Activated CD4-positive, alpha-beta T cell treated with anti-CD3 and anti-CD28 coated beads, Interleukin-2, amount 50 U/mL, for 1 hour (primary cell): ENCODE data around the gene ACACB.

Experiments used
- DNase-seq: peaks from one replicate; pipeline ENCODE4 v3.0.0-alpha.2; 2020

The ACACB gene

DNA sequence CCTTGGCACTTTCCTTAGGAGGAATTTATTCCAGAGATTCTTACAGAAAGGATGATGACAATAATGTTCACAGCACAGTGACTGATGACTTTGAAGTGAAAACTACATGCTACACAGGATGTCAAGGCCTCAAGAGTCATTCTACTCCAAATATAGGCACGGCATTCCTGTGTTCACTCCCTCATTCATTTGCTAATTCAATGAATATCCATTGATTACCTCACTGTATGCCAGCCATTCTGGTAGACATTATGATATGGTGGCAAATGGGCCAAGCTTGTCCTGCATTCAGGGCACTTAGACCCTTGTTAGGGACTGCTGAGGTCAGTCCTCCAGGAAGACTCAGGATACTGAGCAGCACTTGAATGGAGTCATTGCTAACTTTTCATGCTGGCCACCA is 144.7 kb downstream of the ACACB start:
- no peak for DNase-seq

DNA sequence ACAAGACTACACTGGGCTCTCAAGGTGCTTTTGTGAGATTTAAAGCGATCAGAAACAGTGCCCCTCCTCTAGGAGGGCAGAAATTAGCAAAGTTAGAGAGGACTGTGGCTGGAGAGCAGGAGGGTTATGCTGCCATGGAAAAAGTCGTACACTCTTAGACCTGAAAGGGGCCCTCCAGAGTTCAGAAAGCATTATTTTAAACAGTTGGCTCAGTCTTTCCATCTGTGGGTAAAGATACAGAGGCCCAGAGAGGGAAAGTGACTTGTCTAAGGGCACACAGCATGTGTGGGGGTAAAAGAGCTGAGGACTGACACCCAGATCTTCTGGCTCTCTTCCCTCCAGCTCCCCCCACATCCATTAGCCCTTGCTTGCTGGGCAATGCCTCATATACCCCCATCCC is 145.6 kb downstream of the ACACB start:
- no peak for DNase-seq

DNA sequence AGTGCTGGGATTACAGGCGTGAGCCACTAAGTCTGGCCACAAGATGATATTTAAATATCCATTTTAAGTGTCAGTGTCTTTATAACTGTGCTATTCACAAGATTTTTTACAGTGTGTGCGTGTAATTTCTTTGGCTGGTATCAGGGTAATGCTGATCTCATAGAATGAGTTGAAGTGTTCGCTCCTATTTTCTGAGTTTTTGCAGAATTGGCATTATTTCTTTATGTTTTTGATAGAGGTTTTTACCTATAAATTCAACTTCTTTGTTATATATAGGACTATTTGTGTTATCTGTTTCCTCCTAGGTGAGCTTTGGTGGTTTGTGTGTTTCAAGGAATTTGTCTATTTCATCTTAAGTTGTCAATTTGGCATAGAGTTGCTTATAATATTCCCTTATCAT is 147.1 kb downstream of the ACACB start:
- DNase-seq = no peak

DNA sequence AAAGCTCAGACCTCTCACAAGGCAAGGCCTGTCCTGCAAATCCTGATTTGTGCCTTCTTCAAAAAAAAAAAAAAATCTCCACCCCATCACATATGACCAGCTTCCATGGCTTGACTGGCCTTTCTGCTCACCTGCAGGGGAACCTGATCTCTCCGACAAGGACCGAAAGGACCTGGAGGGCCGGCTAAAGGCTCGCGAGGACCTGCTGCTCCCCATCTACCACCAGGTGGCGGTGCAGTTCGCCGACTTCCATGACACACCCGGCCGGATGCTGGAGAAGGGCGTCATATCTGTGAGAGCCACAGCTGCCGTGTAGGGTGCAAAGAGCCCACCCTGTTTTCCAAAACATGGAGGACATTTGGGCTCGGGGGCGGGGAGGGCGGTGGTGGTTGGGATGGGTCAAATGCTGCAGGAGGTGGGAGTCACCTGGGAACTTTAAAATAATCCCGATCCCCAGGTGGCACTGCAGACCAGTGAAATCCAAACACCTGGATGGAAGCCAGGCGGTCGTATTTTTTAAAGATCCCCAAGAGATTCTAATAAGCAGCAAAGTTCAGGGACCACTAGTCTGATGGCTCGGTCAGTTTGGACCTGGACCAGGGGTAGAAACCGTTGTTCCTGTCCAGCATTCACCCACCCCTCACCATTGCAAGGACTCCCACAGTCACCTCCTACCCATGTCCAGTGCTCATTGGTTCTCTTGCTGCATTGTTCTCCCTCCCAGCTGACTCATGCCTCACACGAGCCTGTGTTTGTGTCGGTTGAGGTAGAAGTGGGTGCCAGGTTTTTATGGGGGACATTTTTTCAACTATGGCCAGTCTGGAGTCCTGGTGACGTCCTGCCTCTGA is 147.9 kb downstream of the ACACB start:
- DNase-seq = peak; percentile 19

DNA sequence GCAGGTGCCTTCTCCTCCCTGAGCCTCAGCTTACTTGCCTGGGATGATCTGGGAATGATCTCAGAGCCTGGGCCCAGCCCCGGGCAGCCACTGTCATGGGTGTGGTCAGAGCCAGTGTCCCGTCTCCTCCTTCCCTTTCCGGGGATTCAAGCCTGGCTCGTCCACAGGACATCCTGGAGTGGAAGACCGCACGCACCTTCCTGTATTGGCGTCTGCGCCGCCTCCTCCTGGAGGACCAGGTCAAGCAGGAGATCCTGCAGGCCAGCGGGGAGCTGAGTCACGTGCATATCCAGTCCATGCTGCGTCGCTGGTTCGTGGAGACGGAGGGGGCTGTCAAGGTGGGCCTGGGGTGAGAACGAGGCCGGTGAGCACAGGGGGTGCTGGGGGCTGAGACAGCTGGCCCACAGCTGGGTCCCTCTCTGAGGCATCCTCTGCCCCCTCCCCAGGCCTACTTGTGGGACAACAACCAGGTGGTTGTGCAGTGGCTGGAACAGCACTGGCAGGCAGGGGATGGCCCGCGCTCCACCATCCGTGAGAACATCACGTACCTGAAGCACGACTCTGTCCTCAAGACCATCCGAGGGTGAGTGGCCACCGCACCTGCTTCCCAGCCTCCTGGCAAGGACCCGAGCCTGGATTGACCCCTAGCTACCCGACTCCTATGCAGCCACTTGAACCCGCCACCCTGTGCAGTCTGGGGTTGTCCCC is 148.7 kb downstream of the ACACB start:
- no peak for DNase-seq

DNA sequence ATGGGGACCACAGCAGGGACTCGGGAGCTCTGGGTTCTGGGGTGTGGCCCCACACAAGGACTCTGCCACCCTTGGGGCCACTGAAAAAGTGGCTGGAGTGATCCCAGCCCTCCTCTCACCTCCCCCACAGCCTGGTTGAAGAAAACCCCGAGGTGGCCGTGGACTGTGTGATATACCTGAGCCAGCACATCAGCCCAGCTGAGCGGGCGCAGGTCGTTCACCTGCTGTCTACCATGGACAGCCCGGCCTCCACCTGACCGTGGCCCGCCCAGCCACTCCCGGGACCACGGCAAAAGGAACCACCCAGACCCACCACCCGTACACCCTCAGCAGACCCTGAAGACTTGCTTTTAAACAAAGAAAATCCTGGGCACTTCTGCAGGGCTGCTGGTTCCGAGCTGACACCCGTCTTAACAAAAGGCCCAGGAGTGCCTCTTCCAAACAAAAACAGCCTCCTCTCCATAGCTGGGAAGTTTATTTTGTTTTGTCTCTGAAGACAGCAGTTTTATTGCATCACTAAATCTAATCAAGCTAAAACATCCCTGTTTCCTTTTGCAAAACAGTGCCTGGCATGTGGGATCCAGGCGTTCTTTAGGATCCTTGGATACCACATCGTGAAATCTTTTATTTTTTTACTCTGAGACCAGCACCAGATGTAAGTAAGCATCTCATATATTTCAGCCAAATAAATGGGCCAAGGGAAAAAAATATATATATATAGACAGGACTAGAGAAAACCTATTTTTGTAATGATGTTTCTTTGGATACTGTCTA is 149.9 kb downstream of the ACACB start:
- no peak for DNase-seq

DNA sequence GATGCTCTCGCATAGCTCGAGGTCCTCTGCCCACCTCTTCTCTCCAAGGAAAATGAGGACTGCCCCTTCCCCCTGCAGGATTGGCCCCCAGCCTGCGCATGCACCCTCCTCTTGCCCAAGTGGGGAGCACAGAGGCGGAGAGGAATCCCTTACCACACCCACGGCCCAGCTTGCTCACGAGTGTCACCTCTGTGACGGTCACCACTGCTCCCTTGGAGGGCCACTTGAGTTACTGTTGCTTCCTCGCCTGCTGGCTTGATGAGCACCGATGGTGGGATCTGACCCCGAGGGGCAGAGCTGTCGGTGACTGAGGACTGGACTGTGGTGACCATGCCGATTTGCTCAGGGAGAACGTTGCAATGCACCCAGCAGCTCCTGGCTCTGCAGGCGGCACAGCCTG is 151.0 kb downstream of the ACACB start:
- no peak for DNase-seq

DNA sequence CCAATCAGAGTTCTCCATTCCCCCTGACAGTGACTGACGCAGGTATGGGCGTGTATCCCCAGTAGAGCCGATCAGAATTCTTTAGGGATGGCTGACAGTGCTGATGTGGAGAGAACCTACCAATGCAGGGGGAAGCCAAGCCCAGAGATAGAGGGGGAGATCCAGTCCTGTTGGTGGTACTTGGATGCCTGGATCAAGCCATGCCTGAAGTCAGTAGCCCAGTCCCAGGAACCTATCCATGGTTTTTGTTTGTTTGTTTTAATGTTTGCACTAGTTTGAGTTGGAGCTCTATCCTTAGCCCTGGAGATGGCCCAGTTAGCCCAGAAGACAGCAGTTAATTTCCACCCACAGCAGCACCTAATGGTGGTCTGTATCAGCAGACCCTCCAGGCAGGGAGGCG is 152.5 kb downstream of the ACACB start:
- no peak for DNase-seq

DNA sequence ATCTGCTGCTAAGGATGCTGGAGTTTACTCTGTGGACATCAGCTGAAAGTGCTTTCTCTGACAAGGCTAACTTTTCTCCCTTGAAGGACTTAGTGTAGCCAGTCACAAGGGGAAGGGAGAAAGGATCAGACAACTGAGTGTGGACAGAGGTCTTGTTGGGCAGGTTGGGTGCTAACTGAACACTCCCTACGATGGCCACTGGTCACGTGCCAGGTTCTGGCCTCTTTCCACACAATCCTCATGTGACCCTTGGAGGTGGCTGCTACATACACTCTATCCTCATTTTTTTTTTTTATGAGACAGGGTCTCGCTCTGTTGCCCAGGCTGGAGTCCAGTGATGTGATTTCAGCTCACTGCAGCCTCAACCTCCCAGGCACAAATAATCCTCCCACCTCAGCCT is 153.0 kb downstream of the ACACB start:
- DNase-seq = no peak

DNA sequence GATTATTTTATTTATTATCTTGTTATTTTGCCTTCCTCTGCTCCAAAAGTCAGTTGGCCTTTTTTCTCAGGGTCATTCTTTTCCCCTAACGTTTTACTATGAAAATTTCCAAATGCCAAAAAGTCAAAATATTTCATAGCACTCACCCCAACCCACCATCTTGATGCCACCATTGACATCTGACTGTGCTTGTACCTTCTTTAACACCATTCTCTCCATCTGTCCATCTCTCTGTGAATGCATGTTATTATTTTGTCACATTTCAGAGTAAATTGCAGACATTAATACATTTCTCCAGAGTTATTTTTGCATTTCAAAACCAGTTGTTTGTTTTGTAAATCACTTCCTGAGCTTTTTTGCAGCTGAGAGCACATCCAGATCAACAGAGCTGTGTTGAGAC is 154.1 kb downstream of the ACACB start:
- no peak for DNase-seq

DNA sequence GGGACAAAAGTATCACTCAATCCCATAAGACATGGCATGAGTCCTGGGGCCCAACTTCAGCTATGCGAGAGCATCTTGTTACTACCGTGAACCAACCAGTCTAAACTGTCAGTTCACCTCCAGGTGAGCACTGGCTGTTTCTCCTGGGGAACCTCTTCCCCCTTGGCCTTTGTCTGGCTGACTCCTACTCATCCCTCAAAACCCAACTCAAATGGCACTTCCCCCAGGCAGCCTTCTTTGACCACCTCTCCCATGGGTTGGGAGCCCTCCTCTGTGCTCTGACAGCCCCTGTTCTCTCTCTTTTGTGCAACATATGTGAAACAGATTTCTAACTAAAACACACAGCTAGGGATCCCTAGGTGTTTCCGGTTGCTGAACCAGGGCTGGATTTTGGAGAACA is 155.0 kb downstream of the ACACB start:
- no peak for DNase-seq

DNA sequence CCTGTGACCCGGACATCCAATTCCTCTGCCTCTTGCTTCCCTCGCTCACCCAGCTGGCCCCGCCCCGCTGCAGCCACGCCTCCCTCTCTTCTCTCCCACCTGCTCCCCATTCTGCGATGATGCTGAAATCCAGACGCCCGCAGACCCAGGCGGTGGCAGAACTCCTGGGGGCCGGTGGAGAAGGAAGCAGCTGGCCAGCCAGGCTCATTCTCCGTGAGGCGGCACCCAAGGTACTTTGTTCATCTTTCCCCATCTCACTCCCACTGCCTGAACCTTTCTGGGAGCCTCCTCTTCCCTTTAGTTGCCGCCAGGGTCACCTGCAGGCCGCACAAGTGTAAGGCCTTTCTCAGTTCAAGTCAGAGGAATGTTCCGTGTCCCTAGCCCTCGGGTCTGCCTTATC is 157.0 kb downstream of the ACACB start:
- DNase-seq = no peak

DNA sequence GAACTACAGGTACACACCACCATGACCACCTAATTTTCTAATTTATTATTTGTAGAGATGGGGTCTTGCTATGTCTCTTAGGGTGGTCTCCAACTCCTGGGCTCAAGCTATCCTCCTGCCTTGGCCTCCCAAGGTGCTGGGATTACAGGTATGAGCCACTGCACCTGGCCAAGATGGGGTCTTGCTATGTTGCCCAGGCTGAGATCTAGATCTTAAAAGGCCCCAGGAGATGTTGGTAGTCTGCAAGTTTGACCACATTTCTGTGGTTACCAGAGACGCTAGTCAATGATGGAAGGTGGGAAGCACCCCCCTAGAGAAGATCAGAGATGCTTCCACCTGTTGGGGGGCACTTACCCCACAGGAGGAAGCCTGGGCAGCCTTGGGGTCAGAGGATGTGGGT is 158.0 kb downstream of the ACACB start:
- DNase-seq = no peak

DNA sequence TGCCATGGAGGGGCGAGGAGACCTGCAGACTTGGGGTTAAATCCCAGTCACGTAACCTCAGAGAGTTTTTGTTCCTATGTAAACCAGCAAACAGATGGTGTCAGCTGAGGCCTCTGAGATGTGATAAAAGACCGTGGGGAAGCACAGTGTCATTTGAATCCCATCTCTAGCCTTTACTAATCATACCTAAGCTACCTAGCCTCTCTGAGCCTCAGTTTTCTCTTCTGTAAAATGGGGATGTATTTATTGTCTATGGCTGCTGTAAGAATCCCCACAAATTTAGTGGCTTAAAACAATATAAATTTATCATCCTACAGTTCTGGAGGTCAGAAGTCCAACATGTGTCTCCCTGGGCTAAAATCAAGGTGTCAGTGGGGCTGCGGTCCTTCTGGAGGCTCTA is 158.8 kb downstream of the ACACB start:
- no peak for DNase-seq

DNA sequence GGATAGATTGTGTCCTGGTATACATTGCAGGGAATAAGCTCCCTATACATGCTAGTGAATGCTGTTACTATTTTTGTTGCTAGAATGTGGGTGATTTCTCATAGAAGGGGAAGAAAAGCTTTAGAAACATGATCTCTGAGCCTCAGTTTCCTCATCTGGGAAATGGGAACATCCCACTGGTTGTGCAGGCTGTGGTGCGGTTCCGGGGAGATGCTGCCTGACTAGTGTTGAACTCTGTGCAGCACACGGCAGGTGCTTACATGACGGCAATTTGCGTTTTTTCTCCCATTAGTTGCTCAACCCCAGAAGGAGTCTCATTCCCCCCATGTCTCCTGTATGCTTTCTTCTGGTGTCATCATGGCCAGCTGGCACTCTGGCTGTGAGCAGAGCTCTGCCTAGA is 159.8 kb downstream of the ACACB start:
- no peak for DNase-seq

DNA sequence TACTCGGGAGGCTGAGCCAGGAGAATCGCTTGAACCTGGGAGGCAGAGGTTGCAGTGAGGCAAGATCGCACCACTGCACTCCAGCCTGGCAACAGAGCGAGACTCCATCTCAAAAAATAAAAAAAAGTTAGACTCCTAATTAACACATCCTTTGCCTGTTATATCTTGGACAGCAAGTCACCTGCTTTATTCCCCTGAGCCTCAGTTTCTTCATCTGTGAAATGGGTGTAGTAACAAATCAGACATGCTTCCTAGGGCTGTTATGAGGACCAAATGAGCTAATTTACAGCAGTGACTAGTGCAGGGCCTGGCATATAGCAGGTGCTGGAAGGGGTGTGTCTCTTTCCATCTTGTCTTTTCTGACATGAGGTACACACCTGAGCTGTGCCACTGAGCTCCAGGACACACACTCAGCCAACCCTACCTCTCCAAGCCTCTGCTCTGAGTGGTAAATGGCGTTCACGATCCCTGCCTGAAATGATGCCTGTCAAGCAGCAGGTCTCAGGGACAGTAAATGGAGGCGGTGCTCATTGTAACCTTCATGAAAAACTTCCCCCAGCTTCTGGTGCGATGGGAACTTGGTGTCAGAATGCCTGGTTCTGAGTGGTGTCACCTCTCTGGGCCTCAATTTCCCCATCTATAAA is 161.0 kb downstream of the ACACB start:
- no peak for DNase-seq

DNA sequence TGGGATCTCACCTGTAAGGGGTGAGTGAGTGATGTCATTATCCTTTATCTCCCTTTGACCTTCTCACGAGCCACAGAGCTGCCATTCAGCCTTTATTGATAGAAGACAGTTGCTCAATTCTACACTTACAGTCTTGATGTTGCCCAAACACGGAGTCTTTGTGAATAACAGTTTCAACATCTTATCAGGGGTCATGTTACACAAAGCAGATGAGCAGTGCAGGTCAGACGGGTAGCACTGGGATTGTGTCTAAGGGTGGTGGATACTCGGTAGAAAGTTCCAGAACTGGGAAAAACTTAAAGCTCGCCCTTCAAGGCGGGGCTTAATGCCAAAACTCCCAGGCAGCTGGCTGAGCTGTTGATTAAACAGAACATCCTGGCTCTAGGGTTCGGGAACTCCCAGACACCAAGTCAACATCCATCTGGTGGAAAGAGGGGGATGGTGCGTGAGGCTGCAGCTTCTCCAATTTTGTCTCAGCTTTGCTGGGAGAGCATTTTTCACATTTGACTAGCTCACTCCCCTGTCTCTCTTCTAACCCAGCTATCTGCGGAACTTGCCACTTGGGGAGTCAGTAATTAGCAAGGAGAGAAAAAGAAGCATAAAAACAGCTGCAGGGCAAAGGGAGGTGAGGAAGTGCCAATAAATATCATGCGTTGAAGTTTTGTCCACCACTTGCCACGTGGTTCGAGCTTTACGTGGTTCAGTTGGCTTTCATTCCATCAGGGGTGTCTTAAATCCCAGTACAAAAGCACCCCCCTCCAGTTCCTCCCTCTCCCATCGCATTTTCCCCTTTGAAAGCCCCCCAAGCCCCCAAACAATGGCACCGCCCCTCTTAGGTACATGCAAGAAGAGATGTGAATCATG is 161.7 kb downstream of the ACACB start:
- DNase-seq = no peak

DNA sequence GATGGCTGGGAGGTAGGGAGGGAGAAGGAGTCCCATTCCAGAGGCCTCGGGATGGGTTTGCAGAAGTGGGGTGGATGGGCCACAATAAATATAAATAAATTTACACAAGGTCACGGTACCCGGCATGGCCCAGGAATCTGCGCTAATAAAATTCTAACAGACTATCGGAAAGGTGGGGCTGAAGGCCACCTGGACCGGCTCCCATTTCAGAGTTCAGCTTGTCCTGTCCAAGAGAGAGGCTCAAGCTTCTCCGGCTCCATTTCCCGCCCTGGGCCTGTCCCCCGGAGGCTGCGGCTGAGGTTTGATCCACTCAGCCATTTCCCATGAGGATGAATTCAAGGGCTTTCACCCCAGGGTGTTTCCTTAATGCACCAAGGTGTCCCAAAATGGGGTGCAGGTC is 162.5 kb downstream of the ACACB start:
- DNase-seq = no peak

DNA sequence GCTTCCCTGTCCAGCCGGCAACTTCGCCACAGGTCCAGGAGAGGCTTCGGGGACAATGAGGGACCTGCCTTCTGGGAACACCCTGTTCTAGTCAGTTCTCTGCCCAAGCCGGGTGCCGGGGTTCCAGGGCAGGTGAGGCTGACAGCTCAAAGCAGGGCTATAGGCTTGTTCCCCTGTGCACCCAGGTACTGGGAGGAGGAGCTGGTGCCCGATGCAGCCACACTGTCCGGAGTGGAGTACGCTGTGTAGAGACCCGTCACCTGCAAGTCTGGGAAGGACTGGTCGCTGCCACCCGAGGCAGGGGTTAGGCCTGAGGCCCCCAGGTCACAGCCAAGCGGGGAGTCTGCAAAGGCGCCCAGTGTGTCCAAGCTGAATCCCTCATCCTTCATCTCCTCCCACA is 163.1 kb downstream of the ACACB start:
- no peak for DNase-seq

DNA sequence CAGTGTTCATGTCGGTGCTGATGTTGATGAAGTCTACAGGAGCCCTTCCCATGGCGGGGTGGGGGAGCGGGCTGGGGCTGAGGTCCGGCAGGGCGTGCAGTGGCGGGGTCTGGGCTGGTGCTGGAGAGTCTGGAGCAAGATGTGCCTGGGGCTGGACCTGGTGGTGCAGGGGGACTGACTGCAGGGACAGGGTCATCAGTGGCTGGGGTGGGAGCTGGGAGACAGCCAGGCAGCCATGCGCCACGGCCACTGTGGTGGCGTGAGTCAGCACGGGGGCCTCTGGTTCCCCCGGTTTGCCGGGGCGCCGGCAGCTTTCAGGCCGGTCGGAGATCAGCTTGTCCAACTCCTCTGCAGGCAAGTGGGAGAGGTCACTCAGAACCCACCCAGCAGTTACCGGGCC is 165.1 kb downstream of the ACACB start:
- DNase-seq = no peak

DNA sequence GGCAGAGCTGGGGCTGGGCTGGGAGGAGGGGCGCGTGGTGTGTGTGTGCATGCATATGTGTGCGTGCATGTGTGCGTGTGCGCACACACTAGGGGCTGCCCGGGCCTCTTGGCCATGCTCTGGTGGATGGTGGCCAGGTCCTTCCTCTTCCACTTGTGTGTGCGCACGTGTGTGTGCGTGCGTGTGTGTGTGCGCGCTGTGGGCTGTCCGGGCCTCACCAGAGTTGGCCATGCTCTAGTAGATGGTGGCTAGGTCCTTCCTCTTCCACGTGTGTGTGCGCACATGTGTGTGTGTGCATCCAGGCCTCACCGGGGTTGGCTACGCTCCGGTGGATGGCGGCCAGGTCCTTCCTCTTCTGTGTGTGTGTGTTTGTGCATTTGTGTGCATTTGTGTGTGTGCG is 168.0 kb downstream of the ACACB start:
- DNase-seq = no peak

DNA sequence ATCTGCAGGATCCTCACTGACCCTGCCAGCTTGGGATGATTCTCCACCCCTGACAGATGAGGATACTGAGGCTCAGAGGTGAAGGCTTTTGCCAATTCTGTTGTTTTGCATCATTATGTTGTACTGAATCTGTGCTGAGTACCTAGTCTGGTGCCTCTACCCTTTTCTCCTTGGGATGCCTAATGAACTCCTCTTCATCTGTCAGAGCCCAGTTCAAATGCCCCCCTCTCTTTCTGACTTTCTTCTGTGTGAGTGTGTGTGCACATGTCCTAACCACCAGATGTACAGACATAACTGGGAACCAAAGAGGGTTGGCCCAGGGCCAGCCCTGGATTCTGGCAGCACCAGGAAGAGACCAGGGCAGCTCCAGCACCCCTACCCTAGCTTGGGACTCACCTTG is 169.9 kb downstream of the ACACB start:
- DNase-seq = no peak
